K562 (cell line): ENCODE results near the gene TRIM44. TPM values are rescaled to one million over a fixed set of nuclear protein-coding genes. Genes with fewer than 3 reads are reported as not detected.

ENCODE experiments used
- BHLHE40 ChIP-seq: IDR thresholded peaks from 2 replicates; pipeline ENCODE4 v1.6.1; 2011; ENCODE audit warnings: low read length, improper control_type of control experiment
- CTCFL ChIP-seq: IDR thresholded peaks from 2 replicates; pipeline ENCODE4 v1.6.1; 2011; ENCODE audit warnings: borderline replicate concordance, low read depth, mild to moderate bottlenecking, moderate library complexity, low read length; ENCODE audit not compliant: insufficient read depth, poor library complexity, severe bottlenecking
- CXXC5 ChIP-seq: fragments of 250-450 bp; sonication (Bioruptor Pico); IDR thresholded peaks from 2 replicates; pipeline ENCODE4 v1.8.0; 2022; ENCODE audit warnings: inconsistent platforms, mild to moderate bottlenecking, moderate library complexity
- DDX20 ChIP-seq: fragments of 450-650 bp; IDR thresholded peaks from 2 replicates; pipeline ENCODE4 v1.6.1; 2016; ENCODE audit warnings: missing genetic modification characterization, low read depth, mild to moderate bottlenecking, missing compliant biosample characterization, moderate library complexity
- DIDO1 ChIP-seq: fragments of 450-650 bp; IDR thresholded peaks from 2 replicates; pipeline ENCODE4 v1.6.1; 2016; ENCODE audit warnings: low read depth, missing biosample characterization, missing genetic modification characterization
- FOXK2 ChIP-seq, 2 experiments: fragments of 450-650 bp; IDR thresholded peaks in 1 of 2; conservative IDR thresholded peaks in 1 of 2; 2 replicates each; pipeline ENCODE4 v1.6.1; 2016; ENCODE audit warnings: low read depth in 2 of 2, mild to moderate bottlenecking in 1 of 2
- HDAC8 ChIP-seq: fragments of 450-650 bp; IDR thresholded peaks from 2 replicates; pipeline ENCODE4 v1.6.1; 2016; ENCODE audit warnings: mild to moderate bottlenecking, missing genetic modification characterization, moderate library complexity, missing compliant biosample characterization
- HDGF ChIP-seq: fragments of 450-650 bp; IDR thresholded peaks from 2 replicates; pipeline ENCODE4 v1.6.1; 2016
- HNRNPLL ChIP-seq: fragments of 200-400 bp; formaldehyde crosslinking; IDR thresholded peaks from 2 replicates; pipeline ENCODE4 v1.6.1; 2017; ENCODE audit warnings: low read length, low read depth, mild to moderate bottlenecking; ENCODE audit not compliant: poor library complexity, severe bottlenecking
- KLF6 ChIP-seq: fragments of 250-450 bp; sonication (Bioruptor Pico); IDR thresholded peaks from 2 replicates; pipeline ENCODE4 v1.4.0; 2020; ENCODE audit warnings: mild to moderate bottlenecking, moderate library complexity, borderline replicate concordance
- LARP7 ChIP-seq: fragments of 450-650 bp; IDR thresholded peaks from 2 replicates; pipeline ENCODE4 v1.6.1; 2016
- MAFF ChIP-seq: IDR thresholded peaks from 2 replicates; pipeline ENCODE4 v1.6.1; 2012; ENCODE audit warnings: low read length, improper control_type of control experiment
- MEF2D ChIP-seq: conservative IDR thresholded peaks from 2 replicates; pipeline ENCODE4 v1.6.1; 2016; ENCODE audit warnings: low read depth, missing genetic modification characterization, missing compliant biosample characterization
- MYBL2 ChIP-seq, 2 experiments: fragments of 450-650 bp in 1 of 2; sonication (generic) in 1 of 2; formaldehyde crosslinking in 1 of 2; IDR thresholded peaks; 2 replicates each; pipeline versions ENCODE4 v1.6.1 to v1.8.1; 2017 to 2022; ENCODE audit warnings: borderline replicate concordance in 1 of 2, inconsistent platforms in 1 of 2, low read depth in 1 of 2, mild to moderate bottlenecking in 1 of 2, missing genetic modification reagents in 1 of 2, moderate library complexity in 1 of 2
- NCOA4 ChIP-seq: fragments of 450-650 bp; IDR thresholded peaks from 2 replicates; pipeline ENCODE4 v1.6.1; 2018; ENCODE audit warnings: mild to moderate bottlenecking; ENCODE audit not compliant: partially characterized antibody
- PYGO2 ChIP-seq: fragments of 450-650 bp; IDR thresholded peaks from 2 replicates; pipeline ENCODE4 v1.6.1; 2016; ENCODE audit warnings: mild to moderate bottlenecking, missing genetic modification characterization, moderate library complexity, missing compliant biosample characterization
- SP1 ChIP-seq: sonication (generic); formaldehyde crosslinking; IDR thresholded peaks from 2 replicates; pipeline ENCODE4 v1.8.1; 2022; ENCODE audit warnings: mild to moderate bottlenecking, missing genetic modification reagents
- ZFP36 ChIP-seq: fragments of 150-350 bp; IDR thresholded peaks from 2 replicates; pipeline ENCODE4 v1.6.1; 2018; ENCODE audit warnings: low read length, low read depth; ENCODE audit not compliant: partially characterized antibody
- polyA plus RNA-seq, 8 experiments: library from polyadenylated mRNA; depleted of rRNA in 4 of 8; stranded (reverse) in 5 of 8; unstranded in 3 of 8; fragments of >200 nt; fragmentation: Nextera tagmentation in 2 of 8; fragmentation: Illumina TruSeq in 1 of 8; extraction: Ambion mirVana in 2 of 8; extraction: Trizol in 1 of 8; gene quantifications; 2 replicates each; pipeline versions ENCODE4 v1.2.1 to v1.2.3, GENCODE V29; 2011 to 2014; ENCODE audit warnings: inconsistent platforms in 1 of 8, missing spikeins in 1 of 8
- total RNA-seq, 7 experiments: library from RNA; depleted of rRNA in 6 of 7; stranded (reverse); fragments of >200 nt in 6 of 7; fragmentation: Illumina TruSeq in 2 of 7; extraction: Trizol in 2 of 7; gene quantifications; 2 replicates each; pipeline versions ENCODE4 v1.2.1 to v1.2.3, GENCODE V29; 2011 to 2021; ENCODE audit warnings: low replicate concordance in 1 of 7
- TF ChIP-seq, protein P1 (sequence below): fragments of 450-650 bp; IDR thresholded peaks from 2 replicates; pipeline ENCODE4 v1.6.1; 2014; ENCODE audit warnings: low read depth, mild to moderate bottlenecking, moderate library complexity, borderline replicate concordance
- TF ChIP-seq, protein P2 (sequence below): fragments of 450-650 bp; IDR thresholded peaks from 2 replicates; pipeline ENCODE4 v1.6.1; 2016; ENCODE audit warnings: mild to moderate bottlenecking
- TF ChIP-seq, protein P3 (sequence below): fragments of 250-450 bp; sonication (Bioruptor Pico); IDR thresholded peaks from 2 replicates; pipeline ENCODE4 v1.8.0; 2021; ENCODE audit warnings: moderate library complexity, mild to moderate bottlenecking, inconsistent platforms

TRIM44 gene
- total and polyA plus RNA-seq, 9 of the 15 experiments (the other 6 are each of a cell fraction or from before 2014, with no cell fraction given) = 8.3 to 105 (median 37.2) TPM

- TF ChIP-seq CXXC5 (CRISPR knock-in tag) (peak; percentile 36), HDGF (no peak), LARP7 (no peak), MEF2D (tag) (0 out of 2 replicates have a peak, but pooled peaks have one; percentile 21), PYGO2 (tag) (no peak), BHLHE40 (no peak), DDX20 (tag) (0 out of 2 replicates have a peak, but pooled peaks have one; percentile 31), ZFP36 (no peak), HNRNPLL (no peak), SP1 (CRISPR knock-in tag) (no peak), MAFF (no peak), DIDO1 (peak; percentile 75; the same call in 1 of the 2 replicates), NCOA4 (no peak), CTCFL (no peak), FOXK2 (conservative IDR thresholded peaks at IDR 0.05 in 1 of 2, IDR thresholded peaks at IDR 0.05 in 1 of 2; ENCODE audit: low read depth in 2 of 2) (no peak), HDAC8 (tag) (peak; percentile 53; the same call in 1 of the 2 replicates), KLF6 (CRISPR knock-in tag) (no peak; the same call in 1 of the 2 replicates), MYBL2 (IDR thresholded peaks at IDR 0.05; ENCODE audit: low read depth) (no peak), MYBL2 (CRISPR knock-in tag; IDR thresholded peaks at IDR 0.05; ENCODE audit: borderline replicate concordance) (no peak)
- TF ChIP-seq, protein P1, sequence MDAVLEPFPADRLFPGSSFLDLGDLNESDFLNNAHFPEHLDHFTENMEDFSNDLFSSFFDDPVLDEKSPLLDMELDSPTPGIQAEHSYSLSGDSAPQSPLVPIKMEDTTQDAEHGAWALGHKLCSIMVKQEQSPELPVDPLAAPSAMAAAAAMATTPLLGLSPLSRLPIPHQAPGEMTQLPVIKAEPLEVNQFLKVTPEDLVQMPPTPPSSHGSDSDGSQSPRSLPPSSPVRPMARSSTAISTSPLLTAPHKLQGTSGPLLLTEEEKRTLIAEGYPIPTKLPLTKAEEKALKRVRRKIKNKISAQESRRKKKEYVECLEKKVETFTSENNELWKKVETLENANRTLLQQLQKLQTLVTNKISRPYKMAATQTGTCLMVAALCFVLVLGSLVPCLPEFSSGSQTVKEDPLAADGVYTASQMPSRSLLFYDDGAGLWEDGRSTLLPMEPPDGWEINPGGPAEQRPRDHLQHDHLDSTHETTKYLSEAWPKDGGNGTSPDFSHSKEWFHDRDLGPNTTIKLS = no peak
- TF ChIP-seq, protein P2, sequence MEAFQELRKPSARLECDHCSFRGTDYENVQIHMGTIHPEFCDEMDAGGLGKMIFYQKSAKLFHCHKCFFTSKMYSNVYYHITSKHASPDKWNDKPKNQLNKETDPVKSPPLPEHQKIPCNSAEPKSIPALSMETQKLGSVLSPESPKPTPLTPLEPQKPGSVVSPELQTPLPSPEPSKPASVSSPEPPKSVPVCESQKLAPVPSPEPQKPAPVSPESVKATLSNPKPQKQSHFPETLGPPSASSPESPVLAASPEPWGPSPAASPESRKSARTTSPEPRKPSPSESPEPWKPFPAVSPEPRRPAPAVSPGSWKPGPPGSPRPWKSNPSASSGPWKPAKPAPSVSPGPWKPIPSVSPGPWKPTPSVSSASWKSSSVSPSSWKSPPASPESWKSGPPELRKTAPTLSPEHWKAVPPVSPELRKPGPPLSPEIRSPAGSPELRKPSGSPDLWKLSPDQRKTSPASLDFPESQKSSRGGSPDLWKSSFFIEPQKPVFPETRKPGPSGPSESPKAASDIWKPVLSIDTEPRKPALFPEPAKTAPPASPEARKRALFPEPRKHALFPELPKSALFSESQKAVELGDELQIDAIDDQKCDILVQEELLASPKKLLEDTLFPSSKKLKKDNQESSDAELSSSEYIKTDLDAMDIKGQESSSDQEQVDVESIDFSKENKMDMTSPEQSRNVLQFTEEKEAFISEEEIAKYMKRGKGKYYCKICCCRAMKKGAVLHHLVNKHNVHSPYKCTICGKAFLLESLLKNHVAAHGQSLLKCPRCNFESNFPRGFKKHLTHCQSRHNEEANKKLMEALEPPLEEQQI = no peak
- TF ChIP-seq, protein P3, sequence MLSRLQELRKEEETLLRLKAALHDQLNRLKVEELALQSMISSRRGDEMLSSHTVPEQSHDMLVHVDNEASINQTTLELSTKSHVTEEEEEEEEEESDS (CRISPR knock-in tag) = no peak
These were observed 123.0 kb downstream of the TRIM44 start (continued) for GRCh38 chr11:35785287-35786167.
